GM21786 (cell line): Measurements from ENCODE around the gene DDOST.
"Not testable (repeated sequence)": the region's sequence is repeated elsewhere in the genome, so short reads cannot be mapped to it uniquely, and the experiment has no call there.

Experiments
- ATAC-seq: cut with Tn5 transposase; IDR thresholded peaks from one replicate; pipeline ENCODE4 v1.9.1; 2021; ENCODE audit not compliant: unreplicated experiment

The DDOST gene

GRCh38 chr1:20693623-20694022, 32.5 kb upstream of the DDOST start:
- no peak for ATAC-seq

GRCh38 chr1:20691872-20692271, 30.7 kb upstream of the DDOST start:
- no peak for ATAC-seq

GRCh38 chr1:20689645-20690056, 28.5 kb upstream of the DDOST start:
- ATAC-seq, result no peak

GRCh38 chr1:20686883-20687725, 25.9 kb upstream of the DDOST start:
- no peak for ATAC-seq

GRCh38 chr1:20685741-20686140, 24.6 kb upstream of the DDOST start:
- ATAC-seq, result no peak

- ATAC-seq, result no peak
Measured at GRCh38 chr1:20685099-20685662, 24.0 kb upstream of the DDOST start.

- ATAC-seq, result no peak
Measured at GRCh38 chr1:20684651-20685050, 23.5 kb upstream of the DDOST start.

GRCh38 chr1:20684050-20684620, 23.0 kb upstream of the DDOST start:
- ATAC-seq, result no peak

- no peak for ATAC-seq
Measured at GRCh38 chr1:20683614-20684013, 22.4 kb upstream of the DDOST start.

- ATAC-seq, result no peak
Measured at GRCh38 chr1:20682571-20683236, 21.5 kb upstream of the DDOST start.

GRCh38 chr1:20681999-20682398, 20.8 kb upstream of the DDOST start:
- ATAC-seq, result no peak

GRCh38 chr1:20680269-20680668, 19.1 kb upstream of the DDOST start:
- ATAC-seq, result no peak

- ATAC-seq, result no peak
Measured at GRCh38 chr1:20678599-20678998, 17.4 kb upstream of the DDOST start.

- not testable (repeated sequence) for ATAC-seq
Measured at GRCh38 chr1:20673626-20674025, 12.5 kb upstream of the DDOST start.

GRCh38 chr1:20672265-20672632, 11.1 kb upstream of the DDOST start:
- ATAC-seq, result no peak

GRCh38 chr1:20670936-20671335, 9.8 kb upstream of the DDOST start:
- no peak for ATAC-seq

- ATAC-seq, result no peak
Measured at GRCh38 chr1:20668581-20668980, 7.4 kb upstream of the DDOST start.

- ATAC-seq, result no peak
Measured at GRCh38 chr1:20666804-20667203, 5.6 kb upstream of the DDOST start.

- no peak for ATAC-seq
Measured at GRCh38 chr1:20666146-20666545, 5.0 kb upstream of the DDOST start.

- ATAC-seq, result no peak
Measured at GRCh38 chr1:20665726-20666125, 4.6 kb upstream of the DDOST start.

- ATAC-seq, result no peak
Measured at GRCh38 chr1:20663969-20664715, 3.0 kb upstream of the DDOST start.
